GM12878 (cell line): ENCODE measurements around the gene OPN5. TPM values are rescaled to one million over a fixed set of nuclear protein-coding genes. Genes with fewer than 3 reads are reported as not detected.

Experiments
- ATAC-seq: fragments of 200-7000 bp; cut with Tn5 transposase; 3 replicates; pipeline ENCODE4 v1.9.1; 2020; ENCODE audit warnings: mild to moderate bottlenecking, moderate library complexity
- BruUV-seq: library from RNA; stranded (reverse); fragments of 400-500 nt; replicated peaks from 2 replicates; lab custom pipeline; 2021; lab: Mats Ljungman, UMichigan
- CTCF ChIA-PET: fragments of 300-600 bp; sonication (Branson Sonifier 250); formaldehyde crosslinking; extraction: SDS; loops from one replicate; lab custom pipeline; 2021; ENCODE audit warnings: inconsistent platforms; lab: Yijun Ruan, JAX
- POLR2A ChIA-PET: fragments of 350-600 bp; formaldehyde crosslinking; extraction: SDS; loops from one replicate; lab custom pipeline; 2021; ENCODE audit warnings: inconsistent platforms; lab: Charles Lee
- RAD21 ChIA-PET: fragments of 300-600 bp; sonication (Branson Sonifier 250); formaldehyde crosslinking; loops from one replicate; lab custom pipeline; 2023; ENCODE audit warnings: antibody characterized with exemption; ENCODE audit not compliant: unreplicated experiment; lab: Charles Lee
- SMC1A ChIA-PET: fragments of 300-600 bp; sonication (Branson Sonifier 250); formaldehyde crosslinking; loops from one replicate; lab custom pipeline; 2023; ENCODE audit not compliant: unreplicated experiment, uncharacterized antibody; lab: Charles Lee
- DNase-seq: peaks from one replicate; pipeline ENCODE4 v3.0.0-alpha.2; 2011; ENCODE audit warnings: low read depth, low spot score
- FAIRE-seq: peaks from 3 replicates; lab custom pipeline; 2011; peaks lifted over from hg19 to GRCh38; lab: Jason Lieb, UNC
- H2AFZ ChIP-seq: 2 replicates; pipeline ENCODE4 v1.6.0; 2011; ENCODE audit warnings: low read depth, low read length, control low read depth; ENCODE audit not compliant: control insufficient read depth
- H3K27ac ChIP-seq: 2 replicates; pipeline ENCODE4 v1.5.1; 2011; ENCODE audit warnings: control low read depth; ENCODE audit not compliant: control insufficient read depth, insufficient read depth
- H3K27me3 ChIP-seq, 2 experiments: replicated peaks in 1 of 2; 2 replicates each; pipeline versions ENCODE4 v1.6.0 to v1.6.1; 2011; ENCODE audit warnings: low read length in 1 of 2; ENCODE audit not compliant: control insufficient read depth in 2 of 2, insufficient read depth in 2 of 2
- H3K36me3 ChIP-seq, 2 experiments: 2 replicates each; pipeline ENCODE4 v1.5.1; 2011; ENCODE audit warnings: low read length in 1 of 2; ENCODE audit not compliant: control insufficient read depth in 2 of 2, insufficient read depth in 2 of 2
- H3K4me1 ChIP-seq: 2 replicates; pipeline ENCODE4 v1.6.1; 2011; ENCODE audit warnings: mild to moderate bottlenecking, low read length, moderate library complexity, mixed read lengths; ENCODE audit not compliant: control insufficient read depth, insufficient read depth
- H3K4me2 ChIP-seq: 2 replicates; pipeline ENCODE4 v1.6.0; 2011; ENCODE audit warnings: control low read depth; ENCODE audit not compliant: control insufficient read depth, insufficient read depth
- H3K4me3 ChIP-seq: fragments of 200-600 bp; sonication (generic); 2 replicates; pipeline ENCODE4 v1.5.1; 2016
- H3K79me2 ChIP-seq: 2 replicates; pipeline ENCODE4 v1.6.0; 2011; ENCODE audit warnings: low read length; ENCODE audit not compliant: control insufficient read depth, insufficient read depth
- H3K9ac ChIP-seq: 2 replicates; pipeline ENCODE4 v1.8.0; 2011; ENCODE audit warnings: low read length, control low read depth, mixed read lengths; ENCODE audit not compliant: control insufficient read depth, insufficient read depth
- H3K9me3 ChIP-seq: replicated peaks from 3 replicates; pipeline ENCODE4 v1.5.1; 2011; ENCODE audit warnings: mild to moderate bottlenecking, low read length; ENCODE audit not compliant: control insufficient read depth, insufficient read depth
- H4K20me1 ChIP-seq: 2 replicates; pipeline ENCODE4 v1.6.0; 2011; ENCODE audit not compliant: control insufficient read depth, insufficient read depth
- CBFB ChIP-seq: IDR thresholded peaks from 2 replicates; pipeline ENCODE4 v1.6.1; 2016; ENCODE audit warnings: antibody characterized with exemption, low read depth
- CHD2 ChIP-seq: IDR thresholded peaks from 2 replicates; pipeline ENCODE4 v1.6.1; 2011; ENCODE audit warnings: low read depth, low read length, improper control_type of control experiment, borderline replicate concordance
- HDGF ChIP-seq: fragments of 450-650 bp; IDR thresholded peaks from 2 replicates; pipeline ENCODE4 v1.6.1; 2016; ENCODE audit warnings: antibody characterized with exemption
- HSF1 ChIP-seq: fragments of 150-350 bp; IDR thresholded peaks from 2 replicates; pipeline ENCODE4 v1.6.1; 2014; ENCODE audit warnings: mild to moderate bottlenecking, low read depth, low read length
- NFXL1 ChIP-seq: fragments of 450-650 bp; IDR thresholded peaks from 2 replicates; pipeline ENCODE4 v1.6.1; 2017; ENCODE audit warnings: antibody characterized with exemption, mild to moderate bottlenecking, borderline replicate concordance
- NFYA ChIP-seq: IDR thresholded peaks from 2 replicates; pipeline ENCODE4 v1.6.1; 2011; ENCODE audit warnings: low read depth, mild to moderate bottlenecking, low read length, improper control_type of control experiment, borderline replicate concordance
- NKRF ChIP-seq: fragments of 450-650 bp; conservative IDR thresholded peaks from 2 replicates; pipeline ENCODE4 v1.6.1; 2017; ENCODE audit warnings: mild to moderate bottlenecking, moderate library complexity
- POLR2AphosphoS5 ChIP-seq: IDR thresholded peaks from 2 replicates; pipeline ENCODE4 v1.6.1; 2011; ENCODE audit warnings: mild to moderate bottlenecking, low read length, inconsistent platforms
- RCOR1 ChIP-seq: conservative IDR thresholded peaks from 2 replicates; pipeline ENCODE4 v1.6.1; 2012; ENCODE audit warnings: low read depth, low read length, improper control_type of control experiment
- SMARCA5 ChIP-seq: fragments of 450-650 bp; IDR thresholded peaks from 2 replicates; pipeline ENCODE4 v1.6.1; 2017; ENCODE audit warnings: mild to moderate bottlenecking
- YBX1 ChIP-seq: fragments of 450-650 bp; IDR thresholded peaks from 2 replicates; pipeline ENCODE4 v1.6.1; 2016; ENCODE audit warnings: antibody characterized with exemption
- ZNF217 ChIP-seq: fragments of 450-650 bp; IDR thresholded peaks from 2 replicates; pipeline ENCODE4 v1.6.1; 2017; ENCODE audit warnings: antibody characterized with exemption, mild to moderate bottlenecking
- WGBS: methylation state at CpG from one replicate; pipeline ENCODE4 v1.1.6; 2016; ENCODE audit warnings: low lambda C conversion rate; ENCODE audit not compliant: insufficient replicate concordance, insufficient coverage; ENCODE audit errors: missing lambda C conversion rate; 5-methylcytosine and 5-hydroxymethylcytosine counted together
- in situ Hi-C: fragments of 300-500 bp; cut with MboI; formaldehyde crosslinking; loops from 9 replicates; pipeline ENCODE4 v1.14.3; 2018; ENCODE audit warnings: mixed read lengths
- intact Hi-C: fragments of 100-400 bp; cut with micrococcal nuclease; formaldehyde crosslinking; loops from one replicate; pipeline ENCODE4 v1.14.2; 2022; ENCODE audit not compliant: unreplicated experiment
- polyA plus RNA-seq, 11 experiments: library from polyadenylated mRNA; depleted of rRNA in 4 of 11; unstranded in 6 of 11; stranded (reverse) in 5 of 11; fragments of >200 nt; fragmentation: Nextera tagmentation in 4 of 11; fragmentation: Illumina TruSeq in 1 of 11; extraction: Ambion mirVana in 4 of 11; extraction: Trizol in 1 of 11; gene quantifications; 1 replicate in 1 of 11; 2 replicates in 10 of 11; pipeline versions ENCODE4 v1.2.1 to v1.2.3, GENCODE V29; 2011 to 2016; ENCODE audit warnings: inconsistent platforms in 2 of 11, missing spikeins in 2 of 11, low read depth in 1 of 11
- total RNA-seq, 4 experiments: library from RNA; depleted of rRNA in 3 of 4; stranded (reverse); fragments of >200 nt in 3 of 4; fragmentation: Illumina TruSeq in 1 of 4; extraction: Trizol in 1 of 4; gene quantifications; 2 replicates each; pipeline versions ENCODE4 v1.2.1 to v1.2.3, GENCODE V29; 2013 to 2021
- TF ChIP-seq, protein P1 (sequence below): IDR thresholded peaks from 2 replicates; pipeline ENCODE4 v1.6.1; 2012; ENCODE audit warnings: low read depth, low read length, improper control_type of control experiment

Gene OPN5
- total and polyA plus RNA-seq, 10 of the 15 experiments (the other 5 are each of a cell fraction or from before 2014, with no cell fraction given) = not detected

GRCh38 chr6:47853766-47854165 is 71.9 kb downstream of the OPN5 start:
- DNase-seq = no peak
- no peak overlapping the region for H2AFZ ChIP-seq
- ATAC-seq = no peak
- H3K27me3 ChIP-seq = no peaks in the 10 kb centered on the region; a peak in 1 of 4 replicates
- H3K4me3 ChIP-seq = no peak overlapping the region
- ChIA-PET RAD21 (no interaction called here), CTCF (no interaction called here), SMC1A (interaction anchor here (0.8 kb wide), 1 partner anchor 17 kb away, joined by 3 read pairs; no protein-coding TSS in a partner anchor), POLR2A (no interaction called here)
- no peaks in the 10 kb centered on the region for H3K9me3 ChIP-seq
- intact Hi-C loops = no loop called here
- no peak overlapping the region for H3K27ac ChIP-seq
- H4K20me1 ChIP-seq = no peaks in the 10 kb centered on the region
- H3K79me2 ChIP-seq = no peaks in the 10 kb centered on the region
- WGBS = 42% methylated on average over 3 of the region's 3 CpGs
- in situ Hi-C loops = no loop called here
- no peak overlapping the region for H3K4me2 ChIP-seq
- H3K4me1 ChIP-seq = no peaks in the 10 kb centered on the region
- no peak for FAIRE-seq
- BruUV-seq = no TSS peak
- H3K36me3 ChIP-seq = no peaks in the 10 kb centered on the region
- TF ChIP-seq CHD2 = no peak
- TF ChIP-seq HSF1 = no peak
- no peak for TF ChIP-seq ZNF217
- TF ChIP-seq NFYA = no peak
- no peak for TF ChIP-seq CBFB
- TF ChIP-seq HDGF = no peak
- TF ChIP-seq, protein P1, sequence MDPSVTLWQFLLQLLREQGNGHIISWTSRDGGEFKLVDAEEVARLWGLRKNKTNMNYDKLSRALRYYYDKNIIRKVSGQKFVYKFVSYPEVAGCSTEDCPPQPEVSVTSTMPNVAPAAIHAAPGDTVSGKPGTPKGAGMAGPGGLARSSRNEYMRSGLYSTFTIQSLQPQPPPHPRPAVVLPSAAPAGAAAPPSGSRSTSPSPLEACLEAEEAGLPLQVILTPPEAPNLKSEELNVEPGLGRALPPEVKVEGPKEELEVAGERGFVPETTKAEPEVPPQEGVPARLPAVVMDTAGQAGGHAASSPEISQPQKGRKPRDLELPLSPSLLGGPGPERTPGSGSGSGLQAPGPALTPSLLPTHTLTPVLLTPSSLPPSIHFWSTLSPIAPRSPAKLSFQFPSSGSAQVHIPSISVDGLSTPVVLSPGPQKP = no peak
- TF ChIP-seq RCOR1 = no peak
- no peak for TF ChIP-seq NKRF
- TF ChIP-seq NFXL1 = no peak
- TF ChIP-seq SMARCA5 = no peak
- no peak for TF ChIP-seq POLR2AphosphoS5
- no peak for TF ChIP-seq YBX1
- no peak overlapping the region for H3K9ac ChIP-seq
